SK-N-SH treated with all-trans-retinoic acid at 6 μM for 48 hours (cell line): ENCODE data around the gene DUSP12.

Experiments
- ARNTL ChIP-seq: fragments of 450-650 bp; formaldehyde crosslinking; IDR thresholded peaks from 2 replicates; pipeline ENCODE4 v1.5.0; 2020; ENCODE audit warnings: low read depth, mild to moderate bottlenecking, moderate library complexity, borderline replicate concordance
- ZFP30 ChIP-seq: fragments of 450-650 bp; formaldehyde crosslinking; IDR thresholded peaks from 2 replicates; pipeline ENCODE4 v1.5.0; 2022; ENCODE audit warnings: mild to moderate bottlenecking, moderate library complexity
- TF ChIP-seq, protein P1 (sequence below): fragments of 250-450 bp; sonication (Bioruptor Pico); IDR thresholded peaks from 2 replicates; pipeline ENCODE4 v1.5.1; 2021; ENCODE audit warnings: mild to moderate bottlenecking, moderate library complexity

- TF ChIP-seq ARNTL (CRISPR knock-in tag) (no peak), ZFP30 (CRISPR knock-in tag) (no peak)
- TF ChIP-seq, protein P1, sequence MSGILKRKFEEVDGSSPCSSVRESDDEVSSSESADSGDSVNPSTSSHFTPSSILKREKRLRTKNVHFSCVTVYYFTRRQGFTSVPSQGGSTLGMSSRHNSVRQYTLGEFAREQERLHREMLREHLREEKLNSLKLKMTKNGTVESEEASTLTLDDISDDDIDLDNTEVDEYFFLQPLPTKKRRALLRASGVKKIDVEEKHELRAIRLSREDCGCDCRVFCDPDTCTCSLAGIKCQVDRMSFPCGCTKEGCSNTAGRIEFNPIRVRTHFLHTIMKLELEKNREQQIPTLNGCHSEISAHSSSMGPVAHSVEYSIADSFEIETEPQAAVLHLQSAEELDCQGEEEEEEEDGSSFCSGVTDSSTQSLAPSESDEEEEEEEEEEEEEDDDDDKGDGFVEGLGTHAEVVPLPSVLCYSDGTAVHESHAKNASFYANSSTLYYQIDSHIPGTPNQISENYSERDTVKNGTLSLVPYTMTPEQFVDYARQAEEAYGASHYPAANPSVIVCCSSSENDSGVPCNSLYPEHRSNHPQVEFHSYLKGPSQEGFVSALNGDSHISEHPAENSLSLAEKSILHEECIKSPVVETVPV (CRISPR knock-in tag): no peak
These were observed 20.7 kb downstream of the DUSP12 start for GRCh38 chr1:161770250-161770649.
